ENCODE measurements around the gene IFNL4.
"Not testable (repeated sequence)": the region's sequence is repeated elsewhere in the genome, so short reads cannot be mapped to it uniquely, and the experiment has no call there.

IFNL4 gene

GRCh38 chr19:39257227-39257626 lies 8.6 kb upstream of the IFNL4 start:
- no peak for DNase-seq (ENCODE audit: low read depth, low spot score)

DNA sequence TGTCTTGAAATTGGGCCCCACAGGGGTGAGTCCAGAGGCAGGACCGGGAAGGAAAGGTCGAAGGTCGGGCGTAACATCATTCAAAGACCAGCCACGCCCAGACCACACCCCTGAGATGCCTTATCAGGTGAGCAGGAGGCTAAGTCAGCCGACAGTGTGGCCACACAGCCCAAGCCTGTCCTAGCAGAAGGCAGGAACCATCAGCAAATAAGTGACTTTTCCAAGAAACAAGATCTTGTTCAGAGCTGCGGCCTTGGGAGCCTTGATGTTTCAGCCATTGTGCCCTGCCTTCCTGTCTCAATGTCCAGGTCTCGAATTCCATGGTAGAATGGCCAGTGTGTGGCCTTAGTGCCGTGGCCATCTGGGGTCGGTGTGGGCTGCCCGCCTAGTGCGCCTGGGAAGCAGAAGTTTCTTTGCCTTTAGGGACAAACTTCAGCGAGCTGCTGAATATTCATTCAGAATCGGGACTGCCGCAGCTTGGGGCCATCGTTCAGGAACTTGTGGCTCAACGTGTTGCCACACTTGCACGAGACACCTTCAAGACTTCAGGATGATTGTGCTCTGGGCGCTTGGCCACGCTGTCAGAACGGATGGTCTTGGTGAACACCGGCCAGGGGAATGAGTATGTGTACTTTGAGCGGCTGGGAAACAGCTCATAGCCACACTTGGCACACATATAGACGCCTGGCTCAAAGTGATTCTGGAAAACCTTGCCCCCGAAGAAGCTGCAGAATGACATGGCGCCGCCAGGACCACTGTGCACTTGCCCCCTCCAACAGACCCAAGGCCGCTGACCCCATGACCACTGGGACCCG lies 6.1 kb upstream of the IFNL4 start:
- DNase-seq (ENCODE audit: low read depth, low spot score): no peak

GRCh38 chr19:39253374-39254149 lies 4.9 kb upstream of the IFNL4 start:
- no peak for DNase-seq (ENCODE audit: low read depth, low spot score)

DNA sequence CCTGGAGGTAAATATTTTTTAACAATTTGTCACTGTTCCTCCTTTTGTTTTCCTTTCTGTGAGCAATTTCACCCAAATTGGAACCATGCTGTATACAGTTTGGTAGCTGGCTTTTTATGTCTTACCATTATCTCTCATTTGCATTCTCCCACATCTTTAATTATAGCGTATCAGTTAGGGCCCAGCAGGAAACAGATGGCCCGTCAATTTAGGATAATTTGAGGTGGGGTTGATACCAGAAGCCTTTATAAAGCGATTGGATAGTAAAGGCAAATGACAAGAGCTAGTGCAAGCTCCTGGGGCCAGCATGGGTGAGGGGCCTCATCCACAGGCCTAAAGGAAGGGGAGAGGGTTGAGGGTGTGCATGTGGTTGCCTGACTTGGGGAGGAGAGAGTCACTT lies 3.8 kb upstream of the IFNL4 start:
- DNase-seq (ENCODE audit: low read depth, low spot score): no peak

- DNase-seq (ENCODE audit: low read depth, low spot score): no peak
These were observed 3.2 kb upstream of the IFNL4 start for GRCh38 chr19:39251846-39252245.

- no peak for DNase-seq (ENCODE audit: low read depth, low spot score)
These were observed 2.4 kb upstream of the IFNL4 start for GRCh38 chr19:39251081-39251480.

DNA sequence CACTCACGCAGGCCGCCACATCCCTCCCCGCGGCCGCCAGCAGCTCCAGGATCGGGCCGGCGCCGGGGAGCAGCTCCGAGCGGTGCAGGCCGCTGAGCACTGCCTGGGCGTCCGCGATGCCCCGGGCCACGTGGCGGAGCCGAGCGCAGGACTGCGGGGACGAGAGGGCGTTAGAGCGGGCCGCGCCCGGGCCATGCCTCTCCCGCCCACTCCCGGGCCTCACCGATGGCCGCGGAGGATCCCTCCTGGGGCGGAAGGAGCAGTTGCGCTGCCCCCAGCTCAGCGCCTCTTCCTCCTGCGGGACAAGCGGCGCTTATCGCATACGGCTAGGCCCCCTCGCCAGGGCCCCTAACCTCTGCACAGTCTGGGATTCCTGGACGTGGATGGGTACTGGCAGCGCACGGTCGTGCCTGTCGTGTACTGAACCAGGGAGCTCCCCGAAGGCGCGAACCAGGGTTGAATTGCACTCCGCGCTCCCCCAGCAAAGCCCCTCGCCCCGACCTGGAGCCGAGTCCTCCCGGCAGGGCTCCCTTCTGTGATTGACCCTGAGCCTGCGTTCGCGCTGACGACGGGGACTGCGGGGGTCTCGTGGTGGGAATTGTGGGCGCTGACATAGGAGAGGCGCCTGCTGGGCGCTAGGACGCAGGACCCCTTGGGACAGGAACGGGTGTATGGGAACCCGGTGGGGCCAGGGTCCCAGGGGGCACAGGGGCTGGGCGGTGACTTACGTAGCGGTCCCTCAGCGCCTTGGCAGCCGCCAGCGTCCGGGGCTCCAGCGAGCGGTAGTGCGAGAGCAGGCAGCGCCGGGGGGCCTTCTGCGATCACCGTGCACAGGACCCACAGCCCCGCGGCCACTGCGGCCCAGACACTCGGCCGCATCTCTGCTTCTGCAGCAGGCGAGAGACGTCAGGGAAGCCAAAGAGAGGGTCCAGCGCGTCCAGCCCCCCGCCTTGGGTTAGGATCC lies 673 bp downstream of the IFNL4 start:
- no peak for DNase-seq (ENCODE audit: low read depth, low spot score)

- DNase-seq (ENCODE audit: low read depth, low spot score): no peak
These were observed 1.5 kb downstream of the IFNL4 start for GRCh38 chr19:39246951-39247669.

DNA sequence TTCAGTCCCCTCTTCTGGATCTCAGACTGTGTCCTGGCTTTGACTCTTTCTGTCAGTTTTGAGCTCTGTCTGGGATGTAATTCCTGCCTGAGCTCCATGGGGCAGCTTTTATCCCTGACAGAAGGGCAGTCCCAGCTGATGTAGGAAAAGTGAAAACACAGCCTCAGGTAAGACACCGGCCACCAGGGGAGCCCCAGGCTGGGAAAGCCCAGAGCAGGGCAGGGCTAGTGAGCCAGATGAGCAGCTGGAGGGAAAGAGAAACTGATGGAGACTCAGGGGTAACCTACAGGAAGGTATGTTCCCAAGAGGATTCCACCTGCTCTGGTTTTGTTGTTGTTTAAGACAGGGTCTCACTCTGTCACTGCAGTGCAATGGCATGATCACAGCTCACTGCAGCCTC lies 3.5 kb downstream of the IFNL4 start:
- not testable (repeated sequence) for DNase-seq (ENCODE audit: low read depth, low spot score)

GRCh38 chr19:39244410-39245100 lies 4.1 kb downstream of the IFNL4 start, which contains the start of gene IFNL3:
IFNL3 (minus strand) TSS chr19:39245006; CDS start chr19:39244967, 39 bp downstream.
- not testable (repeated sequence) for DNase-seq (ENCODE audit: low read depth, low spot score)

DNA sequence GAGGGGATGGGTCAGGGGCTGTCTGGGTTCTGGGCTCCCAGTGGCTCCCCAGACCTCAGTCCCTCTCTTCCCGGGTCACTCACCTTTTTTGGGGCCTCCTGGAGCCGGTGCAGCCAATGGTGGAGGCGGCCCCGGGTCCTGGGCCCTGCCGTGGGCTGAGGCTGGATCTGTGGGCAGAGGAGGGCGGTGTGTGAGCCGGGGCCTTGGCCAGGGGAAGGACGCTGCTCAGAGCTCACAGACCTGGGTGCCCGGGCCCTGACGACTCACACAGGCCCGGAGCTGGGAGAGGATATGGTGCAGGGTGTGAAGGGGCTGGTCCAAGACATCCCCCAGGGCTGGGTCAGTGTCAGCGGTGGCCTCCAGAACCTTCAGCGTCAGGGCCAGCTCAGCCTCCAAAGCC lies 4.9 kb downstream of the IFNL4 start:
- not testable (repeated sequence) for DNase-seq (ENCODE audit: low read depth, low spot score)

GRCh38 chr19:39240421-39240820 lies 8.2 kb downstream of the IFNL4 start:
- no peak for DNase-seq (ENCODE audit: low read depth, low spot score)

- no peak for DNase-seq (ENCODE audit: low read depth, low spot score)
These were observed 9.7 kb downstream of the IFNL4 start for GRCh38 chr19:39238944-39239343.

DNA sequence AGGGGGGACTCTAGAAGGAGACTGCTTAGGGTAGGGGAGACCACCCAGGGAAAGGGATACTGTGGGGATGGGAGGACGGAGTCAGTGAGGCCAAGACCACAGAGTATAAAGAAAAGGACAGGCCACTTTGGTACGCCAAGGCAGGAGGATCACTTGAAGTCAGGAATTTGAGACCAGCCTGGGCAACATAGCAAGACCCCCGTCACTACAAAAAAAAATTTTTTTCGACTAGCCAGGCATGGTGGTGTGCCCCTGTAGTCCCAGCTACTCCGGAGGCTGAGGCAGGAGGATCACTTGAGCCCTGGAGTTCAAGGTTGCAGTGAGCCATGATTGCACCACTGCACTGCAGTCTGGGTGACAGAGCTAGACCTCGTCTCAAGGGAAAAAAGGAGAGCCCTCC lies 10.4 kb downstream of the IFNL4 start:
- DNase-seq (ENCODE audit: low read depth, low spot score): no peak

- no peak for DNase-seq (ENCODE audit: low read depth, low spot score)
These were observed 11.2 kb downstream of the IFNL4 start for GRCh38 chr19:39237200-39238184.

GRCh38 chr19:39236527-39236926 lies 12.1 kb downstream of the IFNL4 start:
- DNase-seq (ENCODE audit: low read depth, low spot score): no peak

GRCh38 chr19:39232708-39233107 lies 15.9 kb downstream of the IFNL4 start:
- no peak for DNase-seq (ENCODE audit: low read depth, low spot score)

DNA sequence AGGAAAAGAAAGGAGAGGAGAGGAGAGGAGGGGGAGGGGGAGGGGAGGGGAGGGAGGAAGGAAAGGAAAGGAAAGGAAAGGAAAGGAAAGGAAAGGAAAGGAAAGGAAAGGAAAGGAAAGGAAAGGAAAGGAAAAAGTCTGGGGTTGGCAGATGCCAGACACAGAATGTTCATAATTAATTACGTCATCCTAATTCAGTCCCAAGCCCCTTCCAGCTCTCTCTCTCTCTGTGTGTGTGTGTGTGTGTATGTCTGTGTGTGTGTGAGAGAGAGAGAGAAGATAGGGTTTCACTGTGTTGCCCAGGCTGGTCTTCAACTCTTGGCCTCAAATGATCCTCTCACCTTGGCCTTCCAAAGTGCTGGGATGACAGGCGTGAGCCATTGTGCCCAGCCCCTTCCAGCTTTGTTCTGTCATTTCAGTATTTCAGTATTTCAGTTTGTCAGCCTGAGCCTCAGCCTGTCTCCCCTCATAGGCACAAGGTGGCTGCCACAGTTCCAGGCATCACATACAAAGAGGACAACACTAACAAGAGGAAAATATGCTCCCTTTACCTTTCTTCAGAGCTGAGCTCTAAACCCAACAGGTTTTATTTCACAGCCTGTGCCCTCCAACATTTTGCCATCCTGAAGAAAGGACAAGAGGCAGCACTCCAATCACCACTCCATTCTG lies 18.4 kb downstream of the IFNL4 start:
- DNase-seq (ENCODE audit: low read depth, low spot score): no peak

GRCh38 chr19:39224910-39225309 lies 23.7 kb downstream of the IFNL4 start:
- no peak for DNase-seq (ENCODE audit: low read depth, low spot score)
